WERI-Rb-1 (cell line): ENCODE results near the gene EGF.

ENCODE experiments used
- DNase-seq: peaks from one replicate; pipeline ENCODE4 v3.0.0-alpha.2; 2020
- H3K27ac ChIP-seq: fragments of 250-450 bp; sonication (Bioruptor Pico); 2 replicates; pipeline ENCODE4 v1.5.1; 2020; ENCODE audit warnings: mild to moderate bottlenecking, moderate library complexity
- H3K27me3 ChIP-seq: fragments of 250-450 bp; sonication (Bioruptor Pico); 2 replicates; pipeline ENCODE4 v1.5.1; 2021; ENCODE audit warnings: mild to moderate bottlenecking, low read depth, moderate library complexity; ENCODE audit not compliant: insufficient read depth, severe bottlenecking
- H3K36me3 ChIP-seq: fragments of 250-450 bp; sonication (Bioruptor Pico); 2 replicates; pipeline ENCODE4 v1.5.1; 2020; ENCODE audit warnings: mild to moderate bottlenecking, moderate library complexity
- H3K4me3 ChIP-seq: 2 replicates; pipeline ENCODE4 v1.5.1; 2011; ENCODE audit warnings: low read depth, mild to moderate bottlenecking, control low read depth, low read length
- H3K9me3 ChIP-seq: fragments of 250-450 bp; sonication (Bioruptor Pico); 2 replicates; pipeline ENCODE4 v1.5.1; 2021; ENCODE audit warnings: mild to moderate bottlenecking, moderate library complexity; ENCODE audit not compliant: severe bottlenecking
- CTCF ChIP-seq: IDR thresholded peaks from 2 replicates; pipeline ENCODE4 v1.5.1; 2011; ENCODE audit warnings: low read depth, mild to moderate bottlenecking, control low read depth, inconsistent platforms, low read length

Gene EGF

GRCh38 chr4:109966891-109967481, 54.3 kb downstream of the EGF start:
- TF ChIP-seq CTCF = no peak
- Histone ChIP-seq H3K9me3 (no peaks in the 10 kb centered on the region), H3K27ac (no peak overlapping the region), H3K36me3 (no peaks in the 10 kb centered on the region), H3K27me3 (no peaks in the 10 kb centered on the region), H3K4me3 (no peak overlapping the region)
- DNase-seq = no peak

GRCh38 chr4:109967798-109968520, 55.3 kb downstream of the EGF start:
- Histone ChIP-seq H3K9me3 (no peaks in the 10 kb centered on the region), H3K27ac (no peak overlapping the region), H3K4me3 (no peak overlapping the region), H3K27me3 (no peaks in the 10 kb centered on the region), H3K36me3 (no peaks in the 10 kb centered on the region)
- no peak for TF ChIP-seq CTCF
- DNase-seq = no peak

- Histone ChIP-seq H3K27ac (no peak overlapping the region), H3K9me3 (no peaks in the 10 kb centered on the region), H3K27me3 (no peaks in the 10 kb centered on the region), H3K36me3 (no peaks in the 10 kb centered on the region), H3K4me3 (no peak overlapping the region)
- no peak for DNase-seq
- TF ChIP-seq CTCF = no peak
Measured at GRCh38 chr4:109969087-109969486, 56.4 kb downstream of the EGF start.

GRCh38 chr4:109969919-109970318, 57.2 kb downstream of the EGF start:
- no peak for TF ChIP-seq CTCF
- no peak overlapping the region for H3K27ac ChIP-seq
- no peaks in the 10 kb centered on the region for H3K27me3 ChIP-seq
- H3K9me3 ChIP-seq = no peaks in the 10 kb centered on the region
- H3K36me3 ChIP-seq = no peaks in the 10 kb centered on the region
- no peak overlapping the region for H3K4me3 ChIP-seq
- no peak for DNase-seq

- Histone ChIP-seq H3K27ac (peak overlapping the region; percentile 4), H3K27me3 (no peaks in the 10 kb centered on the region), H3K4me3 (peak overlapping the region; percentile 11), H3K36me3 (no peaks in the 10 kb centered on the region), H3K9me3 (no peaks in the 10 kb centered on the region)
- peak; percentile 28 for DNase-seq
- TF ChIP-seq CTCF = no peak
Measured at GRCh38 chr4:109972786-109973528, 60.3 kb downstream of the EGF start.
